HG02840 (cell line): ENCODE results near the gene CDC16.
"Not testable (repeated sequence)": the region's sequence is repeated elsewhere in the genome, so short reads cannot be mapped to it uniquely, and the experiment has no call there.

Experiments used
- ATAC-seq: cut with Tn5 transposase; IDR thresholded peaks from one replicate; pipeline ENCODE4 v1.9.1; 2021; ENCODE audit warnings: mild to moderate bottlenecking, moderate library complexity, moderate number of reproducible peaks; ENCODE audit not compliant: unreplicated experiment, low FRiP score

Gene CDC16

GRCh38 chr13:114260814-114261213 lies 26.1 kb downstream of the CDC16 start:
- ATAC-seq, result no peak

GRCh38 chr13:114261328-114261965 lies 26.8 kb downstream of the CDC16 start:
- no peak for ATAC-seq

GRCh38 chr13:114263578-114263977 lies 28.9 kb downstream of the CDC16 start:
- ATAC-seq, result no peak

GRCh38 chr13:114264313-114264712 lies 29.6 kb downstream of the CDC16 start:
- ATAC-seq, result not testable (repeated sequence)

GRCh38 chr13:114264886-114265611 lies 30.4 kb downstream of the CDC16 start:
- ATAC-seq, result no peak

- no peak for ATAC-seq
Observed at GRCh38 chr13:114266241-114266640, 31.5 kb downstream of the CDC16 start.

GRCh38 chr13:114268344-114269280 lies 33.9 kb downstream of the CDC16 start:
- ATAC-seq, result no peak

GRCh38 chr13:114269281-114269770 lies 34.6 kb downstream of the CDC16 start:
- ATAC-seq, result no peak

- ATAC-seq, result no peak
Observed at GRCh38 chr13:114272977-114273376, 38.3 kb downstream of the CDC16 start.

- no peak for ATAC-seq
Observed at GRCh38 chr13:114275304-114275703, 40.6 kb downstream of the CDC16 start.

GRCh38 chr13:114279146-114279545 lies 44.4 kb downstream of the CDC16 start:
- ATAC-seq, result no peak

GRCh38 chr13:114279758-114280355 lies 45.2 kb downstream of the CDC16 start:
- no peak for ATAC-seq

GRCh38 chr13:114281351-114282040 lies 46.8 kb downstream of the CDC16 start, which contains the start of gene UPF3A:
Gene UPF3A (plus strand): TSS chr13:114281601. CDS start chr13:114281640, 39 bp downstream.
- peak; percentile 73 for ATAC-seq

GRCh38 chr13:114282041-114282670 lies 47.5 kb downstream of the CDC16 start:
- peak; percentile 60 for ATAC-seq

GRCh38 chr13:114283576-114283975 lies 48.9 kb downstream of the CDC16 start:
- no peak for ATAC-seq

- ATAC-seq, result no peak
Observed at GRCh38 chr13:114284680-114285079, 50.0 kb downstream of the CDC16 start.

GRCh38 chr13:114285166-114285808 lies 50.6 kb downstream of the CDC16 start:
- ATAC-seq, result no peak

GRCh38 chr13:114286808-114287207 lies 52.1 kb downstream of the CDC16 start:
- no peak for ATAC-seq

GRCh38 chr13:114288157-114288591 lies 53.5 kb downstream of the CDC16 start:
- no peak for ATAC-seq
